HG03025 (cell line): Measurements from ENCODE around the gene XYLB.
"Not testable (repeated sequence)": the region's sequence is repeated elsewhere in the genome, so short reads cannot be mapped to it uniquely, and the experiment has no call there.

Experiments
- ATAC-seq: cut with Tn5 transposase; IDR thresholded peaks from one replicate; pipeline ENCODE4 v1.9.1; 2021; ENCODE audit warnings: mild to moderate bottlenecking, moderate library complexity; ENCODE audit not compliant: unreplicated experiment, low FRiP score

Gene XYLB

DNA sequence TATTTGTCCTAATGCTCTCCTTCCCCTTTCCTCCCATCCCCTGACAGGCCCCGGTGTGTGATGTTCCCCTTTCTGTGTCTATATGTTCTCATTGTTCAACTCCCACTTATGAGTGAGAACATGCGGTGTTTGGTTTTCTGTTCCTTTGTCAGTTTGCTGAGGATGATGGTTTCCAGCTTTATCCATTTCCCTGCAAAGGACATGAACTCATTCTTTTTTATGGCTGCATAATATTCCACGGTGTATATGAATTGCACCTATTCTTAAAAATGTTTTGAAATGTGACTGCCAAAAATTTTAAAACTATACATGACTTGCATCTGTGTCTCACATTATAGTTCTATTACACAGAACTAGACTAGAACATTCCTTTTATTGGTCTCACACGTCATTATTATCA lies 25.9 kb upstream of the XYLB start:
- not testable (repeated sequence) for ATAC-seq

- no peak for ATAC-seq
Measured at GRCh38 chr3:38323060-38323459, 23.5 kb upstream of the XYLB start.

DNA sequence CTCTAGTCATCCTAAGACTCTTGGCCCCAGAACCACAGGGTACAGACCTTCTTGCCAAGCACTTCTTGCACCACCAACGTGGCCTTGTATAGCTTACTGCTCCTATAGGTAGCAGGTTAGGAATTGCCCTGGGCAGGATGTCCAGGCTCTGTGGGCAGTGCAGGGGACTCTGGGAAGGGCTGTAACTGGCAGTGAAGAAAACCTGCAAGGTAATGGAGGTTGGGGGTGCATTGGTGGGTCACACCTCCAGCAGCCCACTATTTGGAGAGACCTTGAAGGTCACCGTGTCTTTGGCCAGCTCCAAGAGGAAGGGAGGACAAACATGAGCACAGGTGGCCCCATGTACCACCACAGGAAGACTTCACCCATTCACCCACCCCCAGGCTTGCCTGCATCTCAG lies 21.3 kb upstream of the XYLB start:
- no peak for ATAC-seq

GRCh38 chr3:38327335-38328009 lies 19.1 kb upstream of the XYLB start:
- ATAC-seq = no peak

DNA sequence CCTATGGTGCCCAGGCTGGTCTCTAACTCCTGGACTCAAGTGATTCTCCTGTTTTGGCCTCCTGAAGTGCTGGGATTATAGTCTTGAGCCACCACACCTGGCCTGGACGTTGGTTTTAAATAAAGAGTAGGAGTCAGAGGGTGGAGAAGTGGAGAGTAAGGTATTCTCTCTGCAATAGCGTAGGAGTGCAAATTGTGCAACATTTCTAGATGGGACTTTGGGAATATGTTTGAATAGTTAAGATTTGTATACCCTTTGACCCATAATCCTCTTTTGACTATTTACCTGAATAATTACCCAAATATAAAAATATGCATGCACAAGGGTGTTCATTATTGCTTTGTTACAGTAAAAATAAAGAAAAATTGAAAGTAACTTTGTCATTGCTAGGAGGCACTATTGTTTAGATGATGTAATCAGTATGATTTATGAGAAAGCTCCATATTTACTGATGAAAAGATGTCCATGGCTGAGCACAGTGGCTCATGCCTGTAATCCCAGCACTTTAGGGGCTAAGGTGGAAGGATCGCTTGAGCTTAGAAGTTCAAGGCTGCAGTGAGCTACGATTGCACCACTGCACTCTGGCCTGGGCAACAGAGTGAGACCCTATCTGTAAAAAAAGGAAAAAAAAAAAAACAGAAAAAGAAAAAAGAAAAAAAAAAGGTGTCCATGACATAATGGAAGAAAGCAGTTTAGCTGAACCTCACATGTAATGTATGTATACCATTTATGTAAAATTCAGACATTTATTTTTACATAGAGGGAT lies 15.1 kb upstream of the XYLB start:
- ATAC-seq = no peak

DNA sequence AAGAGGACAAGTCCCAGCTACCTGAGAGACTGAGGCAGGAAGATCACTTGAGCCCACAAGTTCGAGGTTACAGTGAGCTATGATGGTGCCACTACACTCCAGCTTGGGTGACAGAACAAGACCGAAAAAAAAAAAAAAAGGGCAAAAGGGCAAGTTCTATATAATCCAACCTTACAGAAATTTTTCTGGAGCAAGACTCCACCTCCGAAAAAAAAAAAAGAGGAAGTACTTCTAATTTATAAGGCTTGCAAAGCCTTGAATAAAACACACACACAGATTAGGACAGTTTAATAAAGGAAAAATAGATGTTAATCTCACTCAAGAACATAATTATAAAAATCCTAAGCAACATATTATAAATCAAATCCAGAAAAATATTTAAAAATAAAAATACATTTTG lies 14.4 kb upstream of the XYLB start:
- no peak for ATAC-seq

DNA sequence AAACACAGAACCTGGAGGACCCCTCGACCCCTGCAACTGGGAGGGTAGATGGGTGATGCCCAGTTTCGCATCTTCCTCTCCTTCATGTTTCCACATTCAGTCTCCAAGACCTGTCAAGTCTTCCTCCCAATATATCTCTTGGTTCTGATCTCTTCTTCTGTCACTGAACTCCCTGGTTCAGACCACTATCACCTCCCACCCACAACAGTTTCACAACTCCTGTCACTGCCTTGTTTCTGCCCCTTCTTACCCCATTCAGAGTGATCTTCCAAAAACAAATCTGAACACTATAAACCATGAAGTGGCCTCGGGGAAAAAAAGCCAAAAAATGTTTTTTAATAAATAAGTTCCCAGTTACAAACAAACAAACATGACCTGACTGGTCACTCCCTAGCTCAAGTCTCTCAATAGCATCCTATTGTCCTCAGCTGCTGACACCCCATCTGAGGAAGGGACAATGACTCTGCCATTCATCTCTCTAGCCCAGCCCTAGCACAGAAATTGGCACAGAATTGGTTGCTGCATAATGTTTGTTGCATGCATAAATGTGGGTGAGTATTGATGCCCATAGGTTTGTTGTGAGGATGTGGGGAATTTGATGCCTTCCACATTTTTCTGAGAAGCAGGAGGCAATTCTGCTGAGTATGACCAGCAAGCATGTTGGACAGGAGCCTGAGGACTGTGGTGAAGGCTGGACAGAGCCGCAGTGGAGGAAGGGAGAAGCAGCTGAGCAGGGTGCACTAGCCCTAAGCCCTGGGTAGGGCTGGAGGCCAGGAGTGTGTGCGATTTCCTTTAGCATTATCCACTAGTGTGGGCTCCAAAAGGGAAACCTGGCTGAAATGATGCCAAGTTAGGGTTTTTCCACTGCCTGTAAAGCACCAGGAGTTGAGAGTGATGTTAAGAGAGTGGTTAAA lies 12.2 kb upstream of the XYLB start:
- no peak for ATAC-seq

DNA sequence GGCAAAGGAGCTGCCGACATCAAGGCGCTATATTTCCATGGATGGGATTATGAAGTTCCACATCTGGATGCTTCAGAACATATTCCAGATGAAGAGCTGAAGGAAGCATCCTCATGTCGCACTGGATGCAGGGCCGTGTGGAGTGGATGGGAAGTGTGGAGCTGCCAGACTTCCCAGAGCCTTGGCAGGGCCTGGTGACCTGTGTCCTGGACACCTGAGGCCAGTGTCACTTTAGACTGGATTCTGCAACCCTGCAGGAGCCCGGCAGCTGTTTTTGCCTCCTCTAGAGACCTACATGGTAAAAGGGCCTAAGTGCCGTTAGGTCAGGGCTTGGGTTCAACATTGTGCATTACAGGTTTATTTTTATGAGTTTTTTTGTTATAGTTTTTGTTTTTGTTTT lies 11.3 kb upstream of the XYLB start:
- no peak for ATAC-seq

DNA sequence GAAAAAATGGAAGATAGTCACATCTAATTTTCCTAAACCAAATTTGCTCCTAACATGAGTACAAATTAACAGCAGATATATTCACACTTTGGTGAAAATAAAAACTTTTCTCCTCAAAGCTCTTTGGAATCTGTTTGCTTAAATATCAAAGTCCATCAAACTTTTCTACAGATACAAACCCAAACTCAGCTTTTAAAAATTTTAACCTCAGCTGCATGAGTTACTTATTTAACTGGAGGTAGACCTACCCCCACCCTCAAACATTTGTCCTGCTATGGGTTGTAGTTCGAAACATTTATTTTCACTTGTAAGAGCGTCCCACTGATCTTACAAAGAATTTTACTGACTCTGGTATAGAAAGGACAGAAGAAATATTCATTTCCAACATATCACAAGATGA lies 8.9 kb upstream of the XYLB start:
- ATAC-seq = no peak

- no peak for ATAC-seq
Measured at GRCh38 chr3:38343797-38344594, 2.6 kb upstream of the XYLB start.

- no peak for ATAC-seq
Measured at GRCh38 chr3:38345879-38346586, 552 bp upstream of the XYLB start.

DNA sequence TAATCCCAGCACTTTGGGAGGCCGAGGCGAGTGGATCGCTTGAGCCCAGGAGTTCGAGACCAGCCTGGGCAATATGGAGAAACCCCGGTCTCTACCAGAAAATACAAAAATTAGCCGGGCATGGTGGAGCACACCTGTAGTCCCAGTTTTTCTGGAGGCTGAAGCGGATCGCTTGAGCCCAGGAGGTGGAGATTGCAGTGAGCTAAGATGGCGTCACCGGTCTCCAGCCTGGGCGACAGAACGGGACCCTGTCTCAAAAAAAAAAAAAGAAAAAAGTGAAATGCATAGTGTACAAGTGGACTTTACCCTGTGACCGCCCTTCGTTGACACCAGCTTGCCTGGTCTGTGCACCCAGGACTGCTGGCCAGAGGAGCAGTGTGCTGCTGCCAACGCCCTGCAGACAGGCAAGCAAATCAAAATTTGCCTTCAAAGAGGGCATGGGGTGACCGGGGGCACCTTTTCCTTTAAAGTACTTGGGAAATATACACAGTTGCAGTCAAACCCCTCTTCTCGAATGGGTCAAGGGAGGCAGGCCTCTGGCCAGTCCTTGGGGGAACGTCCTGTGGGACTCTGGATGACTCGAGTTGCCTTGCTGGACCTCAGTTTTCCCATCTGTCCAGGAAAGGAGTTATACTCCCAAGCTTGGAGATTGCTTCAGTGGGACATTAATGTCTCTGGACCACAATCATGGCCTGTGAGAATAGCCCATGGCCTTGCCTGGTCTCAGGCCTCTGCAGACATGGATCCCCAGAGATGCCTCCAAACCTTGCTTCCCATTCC lies 1.0 kb downstream of the XYLB start:
- no peak for ATAC-seq

- ATAC-seq = no peak
Measured at GRCh38 chr3:38348903-38349302, 2.3 kb downstream of the XYLB start.

GRCh38 chr3:38349684-38350359 lies 3.2 kb downstream of the XYLB start:
- no peak for ATAC-seq

DNA sequence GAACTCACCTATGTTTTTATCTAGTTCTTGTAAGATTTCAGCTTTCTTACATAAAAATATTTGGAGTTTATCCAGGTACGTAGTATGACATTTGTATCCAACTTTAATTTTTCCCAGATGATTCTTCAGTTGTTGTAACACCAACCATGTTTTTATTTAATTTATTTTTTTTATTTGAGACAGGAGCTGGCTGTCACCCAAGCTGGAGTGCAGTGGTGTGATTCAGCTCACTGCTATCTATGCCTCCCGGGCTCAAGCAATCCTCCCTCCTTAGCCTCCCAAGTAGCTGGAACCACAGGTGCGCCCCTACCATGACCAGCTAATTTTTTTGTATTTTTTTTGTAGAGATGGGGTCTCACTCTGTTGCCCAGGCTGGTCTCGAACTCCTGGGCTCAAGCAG lies 6.6 kb downstream of the XYLB start:
- no peak for ATAC-seq

DNA sequence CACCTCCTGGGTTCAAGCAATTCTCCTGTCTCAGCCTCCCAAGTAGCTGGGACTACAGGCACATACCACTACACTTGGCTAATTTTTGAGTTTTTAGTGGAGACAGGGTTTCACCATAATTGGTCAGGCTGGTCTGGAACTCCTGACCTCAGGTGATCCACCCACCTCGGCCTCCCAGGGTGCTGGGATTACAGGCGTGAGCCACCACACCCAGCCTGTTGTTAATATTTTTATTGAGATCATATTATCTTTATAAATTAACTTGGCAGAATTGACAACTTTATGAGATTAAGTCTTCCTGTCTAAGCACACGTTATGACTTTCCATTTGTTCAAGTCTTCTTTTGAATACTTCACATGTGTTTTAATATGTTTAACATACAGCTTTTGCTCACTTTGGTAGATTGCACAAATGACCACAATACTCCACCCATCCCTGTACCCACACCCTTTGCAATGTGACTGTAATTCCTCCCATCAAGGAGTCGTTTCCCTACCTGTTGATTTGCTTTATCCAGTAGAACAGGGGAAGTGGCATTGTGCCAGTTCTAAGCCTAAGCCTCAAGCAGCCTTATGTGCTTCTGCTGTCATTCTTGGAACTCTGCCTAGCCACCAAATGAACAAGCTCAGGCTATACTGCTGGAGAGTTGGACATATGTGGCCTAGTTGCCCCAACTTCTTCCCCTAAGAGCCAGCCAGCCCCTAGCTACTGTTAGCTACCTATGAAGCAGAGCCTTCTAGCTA lies 8.2 kb downstream of the XYLB start:
- no peak for ATAC-seq

DNA sequence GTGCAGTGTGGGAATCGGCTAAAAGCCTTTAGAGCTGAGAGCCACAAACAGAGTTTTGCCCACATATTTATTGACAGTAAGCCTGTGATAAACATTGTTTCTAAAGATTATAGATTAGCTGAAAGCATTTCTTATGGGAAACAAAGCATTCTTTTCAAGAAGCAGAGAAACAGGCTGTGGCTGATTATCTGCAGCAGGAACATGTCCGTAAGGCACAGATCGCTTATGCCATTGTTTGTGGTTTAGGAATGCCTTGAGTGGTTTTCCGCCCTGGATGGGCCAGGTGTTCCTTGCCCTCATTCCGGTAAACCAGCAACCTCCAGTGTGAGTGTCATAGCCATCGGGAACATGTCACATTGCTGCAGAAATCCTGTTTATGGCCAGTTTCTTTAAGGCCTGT lies 12.5 kb downstream of the XYLB start:
- ATAC-seq = no peak

DNA sequence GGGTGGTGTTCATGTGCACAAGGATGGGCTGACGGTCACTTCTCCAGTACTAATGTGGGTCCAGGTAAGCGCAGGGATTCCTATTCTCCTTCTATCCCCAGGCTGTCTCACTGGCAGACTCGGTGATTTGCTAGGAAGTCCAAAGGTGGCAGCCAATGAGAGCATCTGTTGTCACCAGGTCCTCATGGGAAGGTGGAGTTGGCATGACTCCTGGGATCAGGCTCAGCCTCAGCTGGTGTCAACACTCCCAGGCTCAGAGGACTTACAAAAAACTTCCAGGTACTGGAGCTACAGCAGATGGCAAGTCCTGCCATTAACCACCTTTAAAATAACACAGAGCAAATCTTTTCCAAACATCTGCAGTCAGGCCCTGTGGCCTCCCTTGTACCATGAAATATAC lies 13.8 kb downstream of the XYLB start:
- ATAC-seq = no peak
